Dermis blood vessel endothelial cell (primary cell): ENCODE results near the gene ADAMTS8. TPM values are rescaled to one million over a fixed set of nuclear protein-coding genes. Genes with fewer than 3 reads are reported as not detected.

Experiments
- DNase-seq: peaks from one replicate; pipeline ENCODE4 v3.0.0; 2010
- total RNA-seq: library from RNA; depleted of rRNA; stranded (reverse); fragments of >200 nt; gene quantifications from 2 replicates; pipeline ENCODE4 v1.2.3, GENCODE V29; 2014

Gene ADAMTS8
- total RNA-seq, 1 donor from 2014 or later = not detected

DNA sequence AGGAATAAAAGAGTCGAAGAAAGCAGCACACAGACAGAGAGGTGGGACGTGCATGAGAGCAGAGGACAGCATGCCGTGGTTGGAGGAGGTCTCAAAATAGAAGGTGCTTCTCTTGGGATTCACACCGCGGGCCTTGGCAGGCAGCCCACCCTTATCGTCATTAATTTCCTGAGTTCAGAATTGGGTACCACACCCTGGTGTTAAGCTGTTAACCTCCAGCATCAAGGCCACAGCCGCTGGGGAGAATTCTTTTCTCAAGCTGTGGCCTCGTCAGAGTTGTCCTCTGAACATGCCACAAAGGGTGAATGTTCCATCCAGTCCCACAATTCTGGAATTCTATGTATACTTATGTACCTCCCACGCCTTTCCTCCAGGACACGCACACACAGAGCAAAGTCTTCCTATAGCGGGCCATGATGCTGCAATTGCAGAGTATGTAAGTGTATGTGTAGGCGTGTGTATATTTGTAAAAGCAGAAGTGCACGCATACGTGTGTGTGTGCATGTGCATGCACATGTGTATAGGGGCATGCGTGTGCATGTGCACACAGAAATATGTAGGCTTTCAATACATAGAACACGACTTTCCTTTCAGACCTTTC, 39.0 kb downstream of the ADAMTS8 start:
- DNase-seq = no peak

- DNase-seq = no peak
These were observed 39.7 kb downstream of the ADAMTS8 start for GRCh38 chr11:130388607-130389205.

GRCh38 chr11:130386056-130386455, 42.4 kb downstream of the ADAMTS8 start:
- DNase-seq = no peak

GRCh38 chr11:130383344-130384211, 44.8 kb downstream of the ADAMTS8 start:
- no peak for DNase-seq

GRCh38 chr11:130381317-130381716, 47.1 kb downstream of the ADAMTS8 start:
- no peak for DNase-seq

GRCh38 chr11:130380778-130381177, 47.6 kb downstream of the ADAMTS8 start:
- no peak for DNase-seq

GRCh38 chr11:130379276-130379675, 49.1 kb downstream of the ADAMTS8 start:
- DNase-seq = no peak

DNA sequence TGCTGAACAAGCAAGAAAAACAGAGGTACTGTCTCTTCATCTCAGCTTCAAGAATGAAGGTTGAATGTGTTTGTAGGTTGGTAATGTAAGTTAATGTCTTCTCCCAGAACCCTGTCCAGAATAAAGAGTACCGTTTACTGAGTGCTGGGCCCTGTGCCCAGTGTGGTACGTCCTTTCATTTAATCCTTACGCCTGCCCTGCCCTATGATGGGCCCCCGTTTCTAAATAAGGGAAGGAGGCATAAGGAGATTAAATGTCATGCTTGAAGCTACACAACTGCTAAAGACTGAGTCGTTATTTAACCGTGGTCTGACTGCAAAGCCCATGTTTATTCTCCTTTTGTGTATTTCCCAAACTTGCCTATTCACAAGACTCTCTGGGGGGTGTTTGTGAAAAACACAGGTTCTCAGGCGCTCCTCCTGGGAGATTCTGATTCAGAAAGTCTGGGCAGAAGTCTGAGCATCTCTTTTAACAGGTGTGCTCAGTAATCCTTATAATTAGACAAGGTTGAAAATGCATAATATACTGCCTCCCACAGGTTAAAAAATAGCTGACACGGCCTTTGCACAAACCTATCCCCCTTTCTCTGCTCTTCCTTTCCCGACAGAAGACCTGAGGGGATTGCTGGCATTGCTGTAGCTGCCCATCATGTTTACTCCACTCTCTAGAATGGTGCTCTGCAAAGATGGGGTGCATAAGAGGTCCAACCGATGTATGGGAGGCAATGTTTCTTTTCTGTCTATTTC, 57.4 kb downstream of the ADAMTS8 start:
- DNase-seq = no peak

DNA sequence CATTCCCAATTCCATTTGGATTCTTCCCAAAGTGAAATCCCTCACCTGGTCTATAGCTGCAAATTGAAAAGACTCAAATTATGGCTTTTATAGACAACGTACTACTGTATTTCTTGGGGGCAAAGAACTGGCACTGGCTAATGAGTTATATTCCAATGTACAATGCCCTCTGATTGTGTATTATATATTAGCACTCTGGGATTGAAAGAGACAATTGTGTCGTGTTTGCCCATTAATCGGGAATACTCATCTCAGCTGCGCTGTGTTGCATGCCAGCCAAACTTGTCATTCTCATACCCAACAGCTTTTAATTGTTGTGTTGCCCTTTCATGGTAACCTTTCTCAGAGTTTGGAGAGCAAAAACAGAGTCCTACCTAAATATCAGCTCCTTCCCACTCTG, 58.7 kb downstream of the ADAMTS8 start:
- no peak for DNase-seq

DNA sequence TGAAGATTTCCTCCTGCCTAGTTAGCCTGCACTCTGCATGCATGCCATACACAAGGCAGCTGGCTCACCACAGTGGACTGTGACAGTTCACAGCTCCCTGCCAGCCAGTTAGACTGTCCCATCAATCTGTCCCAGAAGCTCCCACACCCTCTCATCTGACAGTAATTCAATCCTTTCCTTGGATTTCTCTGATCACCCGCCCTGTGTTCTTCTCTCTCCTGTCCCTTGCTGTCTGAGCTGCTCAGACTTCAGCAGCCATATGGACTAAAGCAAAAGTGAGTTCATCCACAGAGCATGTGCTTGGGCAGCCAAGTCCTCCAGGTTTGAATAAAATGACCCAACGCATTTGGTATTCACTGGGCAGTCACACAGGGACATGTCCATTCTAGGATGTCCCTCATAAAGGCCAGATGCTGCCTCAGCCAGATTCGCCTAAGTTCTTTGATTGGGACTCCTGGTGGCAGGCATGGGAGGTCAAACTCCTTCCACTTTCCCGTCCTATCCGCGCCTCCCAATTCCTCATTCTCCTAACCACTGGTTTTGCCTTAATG, 59.2 kb downstream of the ADAMTS8 start:
- DNase-seq = no peak

DNA sequence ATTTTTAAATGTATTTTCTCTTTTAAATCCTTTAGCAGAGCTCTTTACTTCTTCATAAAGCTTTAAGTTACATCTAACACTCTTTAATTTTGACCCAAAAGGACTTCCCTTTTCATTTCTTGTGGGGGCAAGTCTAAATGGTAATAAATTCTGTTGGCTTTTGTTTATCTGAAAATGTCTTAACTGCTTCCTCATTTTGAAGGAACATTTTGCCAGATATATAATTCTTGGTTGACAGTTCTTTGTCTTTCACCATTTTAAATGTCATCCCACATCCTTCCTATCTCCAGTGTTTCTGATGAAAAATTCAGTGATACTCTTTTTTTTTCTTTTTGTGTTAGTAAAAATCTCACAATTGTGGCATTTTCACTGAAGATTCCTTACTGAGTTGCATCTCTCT, 69.0 kb downstream of the ADAMTS8 start:
- no peak for DNase-seq

DNA sequence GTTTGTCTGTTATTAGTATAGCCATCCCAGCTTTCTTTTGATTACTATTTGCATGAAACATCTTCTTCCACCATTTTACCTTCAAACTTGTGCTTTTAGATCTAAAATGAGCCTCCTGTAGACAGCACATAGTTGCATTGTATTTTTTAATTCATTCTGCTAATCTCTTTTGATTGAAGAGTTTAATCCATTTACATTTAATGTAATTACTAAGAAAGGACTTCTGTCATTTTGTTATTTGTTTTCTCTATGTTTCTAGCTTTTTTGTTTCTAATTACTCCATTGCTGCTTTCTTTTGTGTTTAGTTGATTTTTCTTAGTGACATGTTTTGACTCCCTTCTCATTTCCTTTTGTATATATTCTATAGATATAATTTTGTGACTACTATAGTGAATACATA, 70.0 kb downstream of the ADAMTS8 start:
- no peak for DNase-seq

Other genes starting within 250 kb of the ADAMTS8 start
- 34.7 and 36.4 TPM in 2 replicates for gene ZBTB44, start 113.7 kb downstream of the ADAMTS8 start, total RNA-seq
- gene ADAMTS15, start 20.0 kb upstream of the ADAMTS8 start, total RNA-seq = 2.7 and 4.6 TPM in 2 replicates